NCI-H524 treated with DMSO at 0.1 percent for 48 hours (cell line): Measurements from ENCODE around the gene STXBP1.

ENCODE experiments used
- DNase-seq: peaks from one replicate; lab custom pipeline; 2025; lab: John Stamatoyannopoulos, UW

The STXBP1 gene

DNA sequence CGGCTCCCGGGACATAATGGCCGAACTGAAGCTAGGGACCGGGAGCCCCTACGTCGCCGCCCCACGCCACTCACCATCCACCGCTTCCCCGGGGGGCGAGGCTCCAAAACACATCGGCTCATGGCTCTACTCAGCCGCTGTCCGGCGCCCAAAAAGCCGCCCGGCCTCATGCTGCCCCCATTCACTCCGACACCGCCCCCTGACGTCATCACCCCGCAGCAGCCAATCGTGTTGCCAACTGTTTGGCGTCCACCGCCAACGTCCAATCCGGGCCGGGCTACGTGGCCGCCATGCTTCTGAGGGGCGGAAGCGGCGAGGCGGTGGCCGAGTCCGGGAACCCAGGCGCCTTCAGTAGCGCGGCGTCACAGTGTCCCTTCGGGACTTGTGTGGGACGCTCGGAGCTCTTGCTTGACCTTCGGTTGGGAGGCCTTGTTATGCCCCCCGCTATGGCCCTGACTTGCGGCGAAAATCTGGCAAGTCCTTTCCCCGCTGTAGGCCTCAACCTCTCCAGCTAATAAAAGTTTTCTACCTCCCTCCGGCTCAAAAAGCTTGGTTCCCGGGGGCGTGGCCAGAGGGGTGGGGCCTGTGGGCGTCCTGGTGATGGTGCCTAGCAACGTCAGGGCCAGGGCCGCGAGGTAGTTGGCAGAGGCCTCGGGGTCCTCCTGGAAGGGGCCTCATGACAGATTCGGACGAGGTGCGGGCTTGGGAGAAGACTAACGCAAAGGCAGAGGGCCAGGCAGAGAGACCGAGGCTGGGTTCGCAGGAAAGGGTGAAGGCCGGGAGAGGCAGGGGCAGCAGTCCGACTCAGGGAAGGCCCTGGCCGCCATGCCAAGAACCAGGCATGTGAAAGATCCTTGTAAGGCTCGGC is 103.6 kb downstream of the STXBP1 start, which contains the start of the genes PTRH1 and TTC16:
Gene PTRH1, minus strand, starts transcription at position 194 of the 868 bp plus-strand sequence. Its CDS starts 24 bp downstream, at position 170.
Gene TTC16, plus strand, starts transcription at position 610 of the 868 bp plus-strand sequence. Its CDS starts 67 bp downstream, at position 677.
- DNase-seq, result peak; percentile 89

DNA sequence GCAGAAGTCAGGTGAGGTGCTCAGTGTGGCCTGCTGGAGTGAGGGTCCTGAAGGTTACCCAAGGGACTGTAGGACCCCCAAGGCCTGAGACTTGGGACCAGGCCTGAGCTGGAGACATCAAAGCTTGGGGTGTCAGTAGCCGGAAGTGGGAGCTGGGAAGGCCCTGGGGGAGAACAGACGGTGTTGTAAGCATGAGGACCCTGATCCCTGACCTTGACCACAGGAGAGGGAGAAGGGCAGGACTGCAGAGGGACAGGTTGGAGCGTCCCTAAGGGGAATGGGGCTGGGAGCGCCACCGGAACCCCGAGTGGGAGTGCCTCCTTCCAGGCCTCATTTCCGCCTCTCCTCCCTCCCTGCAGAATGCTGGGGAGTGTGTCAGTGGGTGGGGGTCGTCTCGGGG is 104.3 kb downstream of the STXBP1 start:
- DNase-seq, result no peak

DNA sequence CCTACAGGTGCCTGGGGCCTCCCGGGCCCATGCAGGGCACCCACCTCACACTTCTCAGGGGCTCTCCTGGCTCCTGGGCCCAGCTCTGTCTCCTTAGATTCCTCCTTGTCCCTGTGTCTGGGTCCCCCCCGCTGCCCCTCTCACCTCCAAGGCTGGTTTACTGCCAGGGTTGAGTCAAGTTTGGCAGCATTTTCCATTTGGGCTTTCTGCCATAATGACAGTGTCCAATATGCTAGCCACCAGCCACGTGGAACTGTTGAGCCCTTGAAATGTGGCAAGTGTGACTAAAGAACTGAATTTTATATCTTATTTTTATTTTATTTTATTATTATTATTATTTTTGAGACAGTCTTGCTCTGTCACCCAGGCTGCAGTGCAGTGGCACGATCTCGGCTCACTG is 105.7 kb downstream of the STXBP1 start:
- no peak for DNase-seq

DNA sequence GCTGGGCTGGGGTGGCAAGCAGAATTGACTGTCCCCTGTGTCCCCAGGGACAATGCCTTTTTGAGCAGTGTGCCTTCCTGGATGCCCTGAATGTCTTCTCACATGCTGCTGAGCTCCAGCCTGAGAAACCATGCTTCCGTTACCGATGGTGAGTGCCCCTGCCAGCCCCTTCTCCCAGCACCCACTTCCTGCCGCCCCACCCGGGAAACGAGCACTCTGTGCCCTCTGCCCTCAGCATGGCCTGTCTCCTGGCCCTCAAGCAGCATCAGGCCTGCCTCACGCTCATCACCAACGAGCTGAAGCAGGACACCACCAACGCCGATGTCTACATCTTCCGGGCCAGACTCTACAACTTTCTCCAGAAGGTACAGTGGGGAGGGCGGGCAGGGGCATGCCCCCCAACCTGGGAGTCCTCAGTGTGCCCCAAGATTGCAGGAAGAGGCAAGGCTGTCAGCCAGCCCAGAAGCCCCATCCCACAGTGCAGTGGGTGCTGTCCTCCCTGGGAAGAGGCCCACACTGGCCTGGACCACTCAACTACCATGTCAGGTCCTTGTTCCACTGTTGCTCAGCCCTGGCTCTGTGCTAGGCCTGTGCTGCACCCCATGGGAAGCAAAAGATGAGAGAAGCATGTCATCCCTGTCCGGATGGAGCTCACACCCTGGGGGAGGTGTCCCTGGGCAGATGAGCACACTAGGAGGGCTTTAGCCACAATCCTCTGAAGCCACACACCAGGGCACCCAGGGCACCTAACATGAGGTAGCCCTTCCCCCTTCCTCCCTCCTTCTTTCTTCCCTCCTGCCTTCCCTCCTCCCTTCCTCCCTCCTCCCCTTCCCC is 108.2 kb downstream of the STXBP1 start:
- DNase-seq, result no peak

DNA sequence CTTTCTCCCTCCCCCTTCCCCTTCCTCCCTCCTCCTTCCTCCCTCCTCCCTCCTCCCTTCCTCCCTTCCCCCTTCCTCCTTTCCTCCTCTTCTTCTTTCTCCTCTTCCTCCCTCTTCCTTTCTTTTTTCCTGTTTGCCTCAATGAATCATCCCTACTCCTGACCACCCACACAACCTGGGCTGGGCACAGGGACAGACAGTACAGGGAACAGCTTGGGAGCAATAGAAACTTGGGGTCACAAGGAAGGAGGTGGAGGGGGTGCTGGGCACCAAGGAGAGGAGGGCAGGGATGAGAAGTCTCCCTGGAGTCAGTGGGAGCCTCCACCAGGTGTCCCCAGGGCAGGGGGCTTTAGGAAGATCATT is 108.8 kb downstream of the STXBP1 start:
- DNase-seq, result no peak

DNA sequence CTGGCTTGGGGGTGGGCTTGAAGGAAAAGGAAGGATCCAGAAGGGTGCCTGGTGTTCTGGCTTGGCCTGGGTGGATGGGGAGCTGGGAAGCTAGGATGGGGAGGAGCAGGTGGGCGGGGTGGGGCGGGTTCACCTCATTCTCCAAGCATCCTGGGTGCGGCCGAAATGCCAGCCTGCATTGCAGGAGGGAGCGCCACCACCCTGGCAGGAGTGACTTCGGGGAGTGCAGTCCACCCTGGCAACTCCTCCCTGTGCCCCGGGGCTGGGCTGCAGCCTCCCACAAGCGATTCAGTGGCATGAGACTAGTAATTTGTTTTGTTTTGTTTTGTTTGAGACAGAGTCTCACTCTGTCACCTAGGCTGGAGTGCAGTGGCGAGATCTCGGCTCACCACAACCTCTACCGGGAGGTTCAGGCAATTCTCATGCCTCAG is 109.3 kb downstream of the STXBP1 start:
- no peak for DNase-seq

DNA sequence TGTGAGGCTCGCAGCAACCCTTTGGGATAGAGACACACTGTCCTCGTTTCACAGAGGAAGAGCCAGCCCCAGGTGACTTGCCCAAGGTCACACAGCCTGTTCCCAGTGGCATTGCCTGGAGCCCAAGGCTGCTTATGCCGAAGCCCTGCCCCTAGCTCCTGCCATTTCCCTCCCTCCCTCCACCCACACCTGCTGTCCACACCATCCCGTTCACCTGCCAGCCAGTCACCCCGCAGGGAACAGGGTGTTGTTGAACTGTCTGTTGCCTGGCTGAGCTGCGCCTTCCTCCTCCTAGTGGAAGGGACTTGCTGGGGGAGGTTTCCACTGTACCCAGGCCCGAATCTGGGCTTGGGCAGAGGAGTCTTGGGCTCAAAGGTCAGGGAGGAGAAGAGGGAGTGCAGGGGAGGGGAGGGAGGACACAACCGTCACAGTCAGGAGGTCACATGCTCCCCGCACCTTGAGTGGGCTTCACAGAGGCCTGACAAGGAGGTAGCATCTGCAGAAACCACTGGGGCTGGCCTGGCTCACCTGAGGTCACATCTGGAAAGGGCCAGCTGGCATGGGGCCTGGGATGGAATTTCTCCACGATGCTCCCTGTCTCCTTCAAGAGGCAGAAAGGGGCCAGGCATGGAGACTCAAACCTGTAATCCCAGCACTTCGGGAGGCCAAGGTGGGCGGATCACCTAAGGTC is 110.1 kb downstream of the STXBP1 start:
- no peak for DNase-seq

DNA sequence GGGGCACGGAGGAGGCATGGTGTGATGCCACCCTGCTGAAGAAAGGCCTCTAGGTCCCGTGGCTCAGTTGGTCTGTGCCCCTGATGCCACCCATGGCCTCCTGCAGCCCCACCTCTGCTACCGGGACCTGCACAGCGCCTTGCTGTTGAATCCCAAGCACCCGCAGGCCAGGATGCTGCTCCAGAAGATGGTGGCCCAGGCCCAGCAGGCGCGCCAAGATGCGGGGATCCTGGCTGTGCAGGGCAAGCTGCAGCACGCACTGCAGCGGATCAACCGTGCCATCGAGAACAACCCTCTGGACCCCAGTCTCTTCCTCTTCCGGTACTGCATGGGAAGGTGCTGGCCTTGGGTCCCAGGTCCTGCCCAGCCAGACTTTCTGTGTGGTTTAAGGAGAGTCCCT is 110.9 kb downstream of the STXBP1 start:
- DNase-seq, result no peak

DNA sequence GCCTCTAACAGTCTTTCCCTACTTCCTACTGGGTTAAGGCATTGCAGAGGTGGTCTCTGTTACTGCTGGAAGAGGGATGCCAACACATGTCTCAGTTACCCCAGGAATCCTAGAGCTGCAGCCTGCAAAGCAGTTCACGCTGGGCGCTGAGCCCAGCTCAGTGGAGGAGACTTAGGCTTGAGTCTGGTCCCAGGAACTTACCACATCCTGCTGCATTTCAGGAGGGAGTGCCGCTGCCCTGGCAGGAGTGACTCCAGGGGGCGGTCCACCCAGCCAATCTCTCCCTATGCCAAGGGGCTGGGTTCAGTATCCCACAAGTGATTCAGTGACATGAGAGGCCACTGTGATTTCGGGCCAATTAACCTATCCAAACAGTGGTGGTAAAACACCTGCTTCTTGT is 111.4 kb downstream of the STXBP1 start:
- no peak for DNase-seq

DNA sequence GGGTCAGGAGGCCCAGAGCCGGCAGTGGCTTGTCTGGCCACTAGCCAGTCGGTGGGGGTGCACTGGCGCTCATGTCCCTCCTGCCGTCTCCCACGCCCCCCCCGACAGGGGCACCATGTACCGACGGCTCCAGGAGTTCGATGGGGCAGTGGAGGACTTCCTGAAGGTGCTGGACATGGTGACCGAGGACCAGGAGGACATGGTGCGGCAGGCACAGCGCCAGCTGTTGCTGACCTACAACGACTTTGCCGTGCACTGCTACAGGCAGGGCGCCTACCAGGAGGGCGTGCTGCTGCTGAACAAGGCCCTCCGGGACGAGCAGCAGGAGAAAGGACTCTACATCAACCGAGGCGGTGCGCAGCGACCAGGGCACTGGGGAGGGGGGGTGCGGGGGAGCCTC is 111.9 kb downstream of the STXBP1 start:
- no peak for DNase-seq

DNA sequence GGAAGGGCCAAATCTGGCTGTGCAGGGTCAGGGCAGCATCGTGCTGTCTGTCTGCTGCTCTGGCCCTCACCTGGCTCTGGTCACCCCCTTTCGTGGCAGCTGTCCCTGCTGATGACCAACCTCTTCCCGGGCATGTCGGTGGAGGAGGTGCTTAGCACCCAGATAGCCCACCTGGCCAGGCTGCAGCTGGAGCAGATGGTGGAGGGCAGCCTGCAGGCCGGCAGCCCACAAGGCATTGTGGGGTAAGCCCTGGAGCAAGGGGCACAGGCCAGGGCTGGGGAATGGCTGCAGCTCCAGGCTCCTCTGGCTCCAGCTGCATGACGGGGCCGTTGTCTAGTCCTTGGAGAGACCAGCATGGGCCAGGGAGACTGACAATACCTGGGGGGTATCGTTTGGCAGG is 114.8 kb downstream of the STXBP1 start:
- DNase-seq, result no peak

DNA sequence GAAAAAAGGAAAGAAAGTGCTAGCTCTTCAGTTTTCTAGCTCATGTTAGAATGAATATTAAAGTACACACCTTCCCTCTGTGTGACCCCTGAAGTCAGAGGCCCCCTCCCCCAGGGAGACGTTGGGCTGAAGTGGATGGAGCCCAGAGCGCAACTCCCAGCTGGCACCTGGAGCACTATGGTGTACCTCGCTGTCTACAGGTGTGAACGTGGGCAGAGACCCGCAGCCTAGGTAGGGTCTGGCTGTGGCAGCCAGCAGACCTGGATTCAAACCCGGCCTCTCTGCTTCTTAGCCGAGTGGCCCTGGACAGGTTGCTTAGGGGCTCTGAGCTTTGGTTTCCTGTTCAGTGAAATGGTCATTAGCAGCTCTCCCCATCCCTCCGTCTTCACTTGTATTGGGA is 116.7 kb downstream of the STXBP1 start:
- no peak for DNase-seq

DNA sequence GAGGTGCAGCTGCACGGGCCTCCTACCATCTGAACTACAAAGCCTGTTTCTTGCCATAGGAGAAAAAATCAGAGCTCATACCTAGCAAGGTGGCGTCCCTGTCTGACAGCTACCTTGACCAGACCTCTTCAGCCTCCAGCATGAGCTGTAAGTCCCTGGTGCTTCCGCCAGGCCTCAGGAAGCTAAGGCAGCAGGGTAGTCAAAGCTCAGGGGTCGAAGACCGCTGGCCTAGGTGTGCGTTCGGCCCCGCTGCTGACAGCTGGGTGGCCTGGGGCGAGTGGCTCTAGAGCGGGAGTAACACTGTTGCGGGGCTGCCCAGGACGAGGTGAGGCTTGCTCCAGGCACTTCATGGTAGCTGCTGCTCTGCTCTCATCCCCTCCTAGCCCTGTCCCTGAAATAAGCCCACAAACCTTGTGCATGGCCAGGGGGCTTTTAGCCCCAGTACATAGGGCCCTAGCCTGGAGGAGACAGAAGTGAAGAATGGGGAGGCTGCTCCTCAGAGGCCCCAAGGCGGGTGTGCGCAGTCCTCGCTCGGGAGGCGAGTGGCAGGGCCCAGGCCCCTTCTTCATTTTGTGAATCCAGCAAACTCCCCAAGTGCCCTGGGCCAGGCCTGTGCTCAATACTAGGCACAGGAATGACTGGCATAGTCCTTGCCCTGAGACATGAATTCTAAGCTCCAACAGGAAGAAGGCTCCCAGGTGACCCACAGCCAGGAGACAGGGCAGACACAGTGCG is 117.6 kb downstream of the STXBP1 start:
- no peak for DNase-seq

DNA sequence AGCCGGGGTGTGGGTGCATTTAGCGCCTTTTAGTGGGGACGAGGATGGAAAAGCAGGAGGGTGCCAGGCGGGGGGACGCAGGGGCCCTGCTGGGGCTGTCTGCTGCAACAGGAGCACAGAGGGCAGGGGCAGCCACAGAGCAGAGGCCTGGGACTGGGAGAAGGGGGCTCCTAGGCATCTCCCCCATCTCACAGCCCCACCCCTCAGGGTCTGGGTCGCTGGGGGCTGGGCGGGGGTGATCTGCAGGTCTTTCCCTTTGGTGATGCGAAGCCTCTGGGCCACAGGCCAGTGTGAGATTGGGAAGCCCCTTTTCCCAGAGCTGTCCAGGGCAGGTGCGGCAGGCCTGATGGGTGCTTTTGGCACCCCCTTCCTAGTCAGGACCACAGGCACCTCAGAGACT is 118.2 kb downstream of the STXBP1 start:
- DNase-seq, result no peak

DNA sequence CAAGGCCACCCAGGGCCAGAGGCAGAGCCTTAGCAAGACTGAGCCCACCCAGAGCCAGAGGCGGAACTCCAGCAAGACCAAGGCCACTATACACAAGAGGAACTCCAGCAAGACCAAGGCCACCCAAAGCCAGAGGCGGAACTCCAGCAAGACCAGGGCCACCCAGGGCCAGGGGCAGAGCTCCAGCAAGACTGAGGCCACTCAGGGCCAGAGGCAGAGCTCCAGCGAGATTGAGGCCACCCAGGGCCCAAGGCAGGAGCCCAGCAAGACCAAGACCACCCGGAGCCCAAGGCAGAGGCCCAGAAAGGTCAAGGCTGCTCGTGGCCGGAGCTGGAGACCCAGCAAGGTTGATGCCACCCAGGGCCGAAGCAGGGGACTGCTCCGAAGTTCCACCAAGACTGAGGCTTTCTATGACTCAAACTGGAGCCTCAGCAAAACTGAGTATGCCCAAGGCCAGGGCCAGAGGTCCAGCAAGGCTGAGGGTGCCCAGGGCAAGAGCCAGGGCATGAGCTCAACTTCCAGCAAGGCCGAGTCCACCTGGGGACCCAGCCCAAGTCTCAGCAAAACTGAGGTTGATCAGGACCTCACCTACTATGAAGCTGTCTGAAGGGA is 118.8 kb downstream of the STXBP1 start:
- DNase-seq, result no peak

DNA sequence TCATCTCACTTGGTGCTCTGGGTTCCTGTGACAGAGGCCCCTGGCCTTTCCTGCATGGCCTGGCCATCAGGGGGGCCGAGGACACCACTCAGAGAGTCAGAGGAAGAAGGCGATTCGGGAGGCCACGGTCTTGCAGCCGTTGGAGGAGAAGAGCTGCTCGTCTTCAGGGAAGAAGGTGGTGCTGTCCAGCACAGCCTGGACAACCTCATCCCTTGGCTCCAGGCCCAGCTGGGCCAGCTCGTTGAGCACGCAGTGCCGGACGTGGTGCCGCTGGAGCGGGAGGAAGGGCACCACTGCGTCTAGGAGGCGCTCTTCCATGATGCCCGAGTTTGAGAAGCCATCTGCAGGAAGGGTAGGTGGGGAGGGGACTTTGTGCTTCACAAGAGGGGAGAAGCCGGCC is 119.9 kb downstream of the STXBP1 start:
- no peak for DNase-seq

DNA sequence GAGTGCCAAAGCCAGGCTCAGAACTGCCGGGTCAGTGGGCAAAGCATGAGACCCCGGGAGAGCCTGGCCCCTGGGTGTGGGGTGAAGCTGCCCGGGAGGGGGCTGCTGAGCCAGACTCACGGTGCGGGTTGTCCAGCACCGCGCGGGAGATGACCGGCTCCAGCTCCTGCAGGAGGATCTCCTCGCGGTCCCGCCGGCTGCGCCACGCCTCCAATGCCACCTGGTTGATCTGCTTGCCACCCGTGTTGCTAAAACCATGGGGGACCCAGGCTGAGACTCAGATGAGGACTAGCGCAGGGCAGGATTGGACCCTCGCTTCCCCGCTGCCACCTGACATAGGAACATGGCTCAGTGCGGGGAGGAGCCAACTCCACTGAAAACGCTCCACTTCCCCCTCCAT is 120.4 kb downstream of the STXBP1 start:
- DNase-seq, result no peak

DNA sequence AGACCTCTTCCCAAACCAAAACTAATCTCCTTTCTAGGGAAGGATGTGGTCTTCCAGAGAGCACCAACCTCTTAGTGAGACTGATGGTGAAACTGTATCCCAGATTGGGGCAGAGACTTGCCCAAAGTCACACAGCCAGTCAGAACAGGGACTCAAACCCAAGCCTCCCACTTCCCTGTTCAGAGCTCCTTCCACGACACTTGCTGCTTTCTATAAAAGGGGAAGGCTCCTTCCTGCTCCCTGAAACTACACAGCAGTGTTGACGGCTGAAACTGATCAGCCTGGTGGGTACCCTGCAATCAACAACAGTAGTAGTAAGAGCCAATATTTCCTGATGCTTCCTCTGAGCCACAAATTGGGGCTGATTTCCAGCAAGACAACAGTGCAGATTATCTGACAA is 121.5 kb downstream of the STXBP1 start:
- no peak for DNase-seq

DNA sequence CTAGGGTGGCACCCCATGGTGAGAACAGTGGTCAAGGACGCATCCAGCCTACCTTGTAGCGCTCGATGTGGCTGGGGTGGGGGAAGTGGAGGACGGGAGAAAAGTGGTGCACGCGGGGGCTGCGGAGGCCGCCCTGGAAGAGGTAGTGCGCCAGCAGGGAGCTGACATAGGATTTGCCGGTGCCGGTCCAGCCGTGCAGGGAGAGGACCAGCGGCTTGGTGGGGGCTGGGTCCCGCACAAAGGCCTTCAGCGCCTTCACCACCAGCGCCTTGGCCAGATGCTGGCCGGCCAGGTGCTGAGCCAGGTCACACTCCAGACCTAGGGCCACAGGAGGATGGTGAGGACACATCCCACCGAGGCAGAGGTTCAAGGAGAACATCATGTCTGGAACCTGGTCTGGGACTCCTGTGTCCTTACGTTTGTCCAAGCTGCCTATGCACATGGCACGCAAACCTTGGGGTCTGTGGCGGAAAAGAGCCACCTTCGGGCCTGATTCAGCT is 122.2 kb downstream of the STXBP1 start:
- no peak for DNase-seq

DNA sequence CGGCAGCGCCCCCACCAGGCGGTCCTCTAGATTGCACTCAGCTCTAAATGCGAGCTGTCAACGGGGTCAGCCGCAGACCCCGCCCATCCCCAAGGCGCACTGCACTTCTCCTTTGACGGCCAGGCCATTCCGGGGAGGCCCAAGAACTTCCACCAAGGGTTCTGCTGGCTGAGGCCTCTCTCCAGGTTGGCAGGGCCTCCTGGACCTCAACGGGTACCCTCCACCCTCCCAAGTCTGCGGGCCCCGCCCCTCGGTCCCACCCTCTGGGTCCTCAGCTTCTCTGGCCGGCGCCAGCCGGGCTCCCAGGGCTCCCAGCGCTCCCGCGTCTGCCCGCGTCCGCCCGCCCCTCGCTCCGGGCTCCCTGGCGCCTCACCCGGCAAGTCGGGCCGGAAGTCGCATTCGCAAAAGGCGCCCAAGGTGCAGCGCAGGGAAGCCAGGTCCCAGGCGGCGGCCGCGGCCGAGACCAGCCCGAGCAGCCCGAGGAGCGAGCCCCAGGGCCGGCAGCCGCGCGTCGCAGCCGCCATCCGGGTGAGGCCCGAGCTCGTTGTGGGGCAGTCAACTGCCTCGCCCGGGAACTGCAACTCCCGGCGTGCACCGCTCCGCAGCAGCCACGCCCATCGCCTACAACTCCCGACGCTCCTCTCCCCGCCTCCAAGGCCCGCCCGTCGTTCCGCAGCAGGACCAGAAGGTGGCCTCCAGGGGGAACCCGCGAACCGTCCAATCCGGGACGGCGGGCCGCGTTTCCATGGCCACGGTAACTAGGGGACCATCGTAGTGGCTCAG is 122.9 kb downstream of the STXBP1 start, which contains the start of gene TOR2A:
Gene TOR2A, minus strand, starts transcription at position 548 of the 783 bp plus-strand sequence. Its CDS starts 24 bp downstream, at position 524.
- peak; percentile 72 for DNase-seq
